HG02870 (cell line): ENCODE data around the gene NBAS.
"Not testable (repeated sequence)": the region's sequence is repeated elsewhere in the genome, so short reads cannot be mapped to it uniquely, and the experiment has no call there.

Experiments used
- ATAC-seq: cut with Tn5 transposase; IDR thresholded peaks from one replicate; pipeline ENCODE4 v1.9.1; 2021; ENCODE audit warnings: mild to moderate bottlenecking, moderate library complexity; ENCODE audit not compliant: unreplicated experiment

NBAS gene

GRCh38 chr2:15325296-15325695, 235.8 kb downstream of the NBAS start:
- ATAC-seq = no peak

- ATAC-seq = peak; percentile 48
These were observed 237.9 kb downstream of the NBAS start for GRCh38 chr2:15323227-15323626.

DNA sequence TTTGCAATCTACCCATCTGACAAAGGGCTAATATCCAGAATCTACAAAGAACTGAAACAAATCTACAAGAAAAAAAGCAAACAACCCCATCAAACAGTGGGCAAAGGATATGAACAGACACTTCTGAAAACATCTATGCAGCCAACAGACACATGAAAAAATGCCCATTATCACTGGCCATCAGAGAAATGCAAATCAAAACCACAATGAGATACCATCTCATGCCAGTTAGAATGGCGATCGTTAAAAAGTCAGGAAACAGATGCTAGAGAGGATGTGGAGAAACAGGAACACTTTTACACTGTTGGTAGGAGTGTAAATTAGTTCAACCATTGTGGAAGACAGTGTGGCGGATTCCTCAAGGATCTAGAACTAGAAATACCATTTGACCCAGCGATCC, 239.7 kb downstream of the NBAS start:
- not testable (repeated sequence) for ATAC-seq

GRCh38 chr2:15316370-15316814, 244.7 kb downstream of the NBAS start:
- no peak for ATAC-seq

- ATAC-seq = no peak
These were observed 245.7 kb downstream of the NBAS start for GRCh38 chr2:15315411-15315810.

DNA sequence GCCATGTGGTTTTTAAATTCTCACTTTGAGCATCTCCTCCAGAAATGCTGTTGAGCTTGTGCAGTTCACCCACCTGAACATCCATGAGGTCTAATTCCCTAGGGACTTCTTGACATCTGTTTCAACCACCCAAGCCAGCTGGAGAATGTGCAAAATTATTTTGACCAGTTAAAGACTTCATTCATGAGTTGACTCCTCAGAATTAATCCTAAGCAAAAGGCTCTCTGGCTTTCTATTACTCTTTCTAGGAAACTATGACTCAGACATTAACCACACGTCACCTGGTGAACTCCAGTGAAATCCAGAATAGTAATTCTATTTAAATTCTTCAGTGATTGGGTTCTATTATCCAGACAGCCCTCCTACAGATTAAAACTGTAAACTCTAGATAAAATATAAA, 247.5 kb downstream of the NBAS start:
- peak; percentile 78 for ATAC-seq

- ATAC-seq = no peak
These were observed 249.2 kb downstream of the NBAS start for GRCh38 chr2:15311926-15312325.

DNA sequence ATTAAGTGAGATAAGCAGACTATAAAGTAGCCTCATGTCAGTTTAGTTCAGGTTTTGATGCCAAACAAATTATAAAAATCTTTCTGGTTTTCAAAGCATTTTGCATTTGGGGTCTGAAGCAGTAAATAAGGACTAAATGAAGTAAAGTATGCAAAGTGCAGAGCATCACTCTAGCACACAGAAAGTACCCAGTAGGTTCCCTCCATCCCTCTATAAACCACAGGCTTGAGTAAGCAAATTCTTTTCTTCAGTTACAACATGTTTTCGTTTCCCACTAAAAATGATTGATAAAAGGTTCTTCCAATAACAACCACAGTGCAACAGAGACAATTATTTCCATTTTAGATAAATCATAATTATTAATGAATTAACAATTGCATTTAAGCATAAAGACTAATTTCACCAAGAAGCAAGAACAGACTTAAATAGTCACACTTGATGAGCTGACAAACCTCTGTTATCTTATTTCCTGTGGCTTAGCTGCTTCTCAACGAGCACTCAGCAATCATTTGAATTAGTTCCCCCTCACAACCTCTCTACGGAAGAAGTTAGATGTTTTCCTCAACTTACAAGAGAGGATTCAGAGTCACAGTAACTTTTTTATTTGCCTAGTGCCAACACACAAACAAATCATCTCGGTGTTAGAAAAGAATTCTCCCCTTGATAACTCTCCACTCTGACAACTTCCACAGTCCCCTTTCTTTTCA, 249.8 kb downstream of the NBAS start:
- ATAC-seq = peak; percentile 51

DNA sequence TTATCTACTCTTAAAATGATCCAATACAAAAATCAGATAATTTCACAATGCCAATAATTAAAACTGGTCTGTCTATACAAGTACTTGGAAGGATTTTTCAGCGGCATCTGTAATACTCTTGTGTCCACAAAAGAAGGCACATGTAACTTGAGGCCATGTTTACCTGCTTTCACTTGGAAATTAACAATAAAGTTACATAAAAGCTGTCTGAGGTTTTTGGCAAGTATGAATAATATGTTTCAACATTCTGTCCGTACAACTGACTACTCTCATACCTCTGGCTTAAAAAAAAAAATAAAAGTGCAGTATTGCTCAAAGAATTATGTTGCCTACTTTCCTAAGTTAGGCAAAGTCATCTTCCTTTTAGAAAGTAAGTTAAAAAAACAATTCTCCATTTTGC, 253.6 kb downstream of the NBAS start:
- ATAC-seq = no peak

- ATAC-seq = no peak
These were observed 254.4 kb downstream of the NBAS start for GRCh38 chr2:15306706-15307105.

DNA sequence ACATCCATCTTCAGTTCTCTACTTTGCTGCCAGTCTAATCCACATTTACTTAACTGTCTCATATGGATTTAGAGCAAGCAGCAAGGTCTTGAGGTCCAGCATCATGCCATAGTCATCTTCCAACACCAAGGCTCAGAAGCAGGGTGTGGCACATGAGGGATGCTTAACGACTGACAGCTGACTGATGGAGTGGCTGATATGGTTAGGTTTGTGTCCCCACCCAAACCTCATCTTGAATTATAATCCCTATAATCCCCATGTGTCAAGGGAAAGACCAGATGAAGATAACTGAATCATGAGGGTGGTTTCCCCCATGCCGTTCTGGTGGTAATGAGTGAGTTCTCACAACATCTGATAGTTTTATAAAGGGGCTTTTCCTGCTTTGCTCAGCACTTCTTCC, 257.3 kb downstream of the NBAS start:
- no peak for ATAC-seq

DNA sequence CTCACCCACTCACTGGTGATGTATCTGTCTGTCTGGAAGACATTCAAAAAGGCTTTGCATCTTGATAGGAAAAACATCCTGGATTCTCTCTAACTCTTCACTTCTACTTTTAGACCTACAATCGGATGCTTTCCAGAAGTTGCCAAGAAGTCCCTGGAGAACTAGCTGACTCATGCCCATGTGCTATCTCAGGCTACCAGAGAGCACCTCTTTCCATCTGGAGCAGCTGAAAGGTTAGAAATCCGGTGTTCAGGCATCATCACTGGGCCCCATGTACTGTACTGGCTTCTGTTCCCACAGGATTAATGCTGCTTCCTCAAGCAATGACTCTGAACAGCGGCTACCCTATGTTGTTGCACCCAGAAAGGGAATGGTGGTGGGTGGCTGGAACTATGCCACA, 259.0 kb downstream of the NBAS start:
- no peak for ATAC-seq

- ATAC-seq = no peak
These were observed 260.2 kb downstream of the NBAS start for GRCh38 chr2:15300624-15301573.

DNA sequence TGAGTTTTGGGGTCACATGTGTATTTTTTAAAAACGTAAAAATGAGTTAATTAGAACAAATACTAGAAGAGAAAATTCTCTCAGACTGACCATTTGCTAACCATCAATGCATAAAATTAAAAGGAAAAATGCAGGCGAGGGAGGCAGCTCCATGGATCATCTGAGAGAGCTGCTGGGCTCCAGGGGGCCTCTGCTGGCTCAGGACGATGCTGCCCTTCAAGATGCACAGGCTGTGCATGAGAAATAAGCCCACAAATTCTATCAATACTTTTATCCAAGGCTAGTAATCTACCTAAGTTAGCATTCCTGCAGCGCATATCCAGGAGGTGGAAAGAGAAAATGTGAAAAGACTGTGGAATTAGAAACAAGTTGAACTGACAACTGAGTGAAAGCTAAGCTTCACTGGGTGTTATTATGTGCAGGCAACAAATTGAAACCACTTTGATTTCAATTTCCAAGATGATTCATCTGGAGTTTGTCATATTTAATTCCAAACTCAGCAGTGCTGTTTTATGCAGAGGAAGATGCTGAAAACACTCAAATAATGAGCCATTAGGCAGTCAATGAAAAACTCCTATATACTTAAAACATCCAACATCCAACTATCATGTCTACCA, 261.1 kb downstream of the NBAS start:
- ATAC-seq = no peak

GRCh38 chr2:15298770-15299169, 262.4 kb downstream of the NBAS start:
- no peak for ATAC-seq

DNA sequence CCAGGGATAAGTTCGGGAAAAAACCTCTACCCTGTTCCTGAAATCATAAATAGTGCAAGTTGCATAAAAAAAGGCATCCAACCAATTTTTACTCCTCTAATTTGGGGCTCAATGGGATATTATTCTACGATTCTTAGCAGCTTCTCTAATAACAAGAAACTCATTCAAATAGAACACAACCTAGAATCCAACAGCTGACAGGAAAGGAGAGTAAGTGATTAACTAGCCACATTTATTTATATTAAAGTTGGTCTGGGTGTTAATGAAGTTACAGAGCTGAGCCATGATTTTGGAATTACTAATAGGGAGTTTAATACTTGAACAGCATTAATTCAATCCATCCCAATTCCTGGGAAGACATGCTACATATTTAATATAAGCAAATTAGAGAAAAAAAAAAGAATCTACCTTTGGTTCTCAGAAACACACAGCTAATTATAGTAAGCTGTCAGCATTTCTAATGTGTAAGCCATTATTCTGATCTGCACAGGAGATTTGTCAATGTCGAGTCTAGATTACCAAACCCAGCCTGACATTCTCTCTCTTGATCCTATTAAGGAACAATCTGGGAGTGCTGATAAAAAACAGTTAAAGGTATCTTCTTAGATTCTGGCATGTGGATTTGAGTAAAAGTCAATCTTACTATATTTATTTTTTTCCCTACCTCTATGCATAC, 267.7 kb downstream of the NBAS start:
- ATAC-seq = no peak

GRCh38 chr2:15287447-15288184, 273.5 kb downstream of the NBAS start:
- no peak for ATAC-seq

DNA sequence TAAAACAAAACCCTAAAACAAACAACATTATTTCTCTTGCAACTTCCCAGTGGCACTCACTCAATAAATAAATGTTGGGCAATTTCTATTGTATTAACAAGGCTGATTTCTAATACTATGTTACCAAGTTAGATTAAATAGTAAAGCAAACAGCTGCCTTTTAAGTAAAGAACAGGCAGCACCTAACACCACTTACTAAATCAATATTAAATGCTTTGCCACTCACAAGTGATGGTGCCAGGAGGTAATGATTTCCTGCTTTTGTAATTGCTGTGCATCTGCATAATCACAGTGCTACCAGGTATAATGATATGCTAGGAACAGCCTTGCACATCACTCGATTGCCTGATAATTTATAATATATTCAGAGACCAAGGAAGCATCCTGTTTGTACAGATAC, 276.5 kb downstream of the NBAS start:
- ATAC-seq = no peak

DNA sequence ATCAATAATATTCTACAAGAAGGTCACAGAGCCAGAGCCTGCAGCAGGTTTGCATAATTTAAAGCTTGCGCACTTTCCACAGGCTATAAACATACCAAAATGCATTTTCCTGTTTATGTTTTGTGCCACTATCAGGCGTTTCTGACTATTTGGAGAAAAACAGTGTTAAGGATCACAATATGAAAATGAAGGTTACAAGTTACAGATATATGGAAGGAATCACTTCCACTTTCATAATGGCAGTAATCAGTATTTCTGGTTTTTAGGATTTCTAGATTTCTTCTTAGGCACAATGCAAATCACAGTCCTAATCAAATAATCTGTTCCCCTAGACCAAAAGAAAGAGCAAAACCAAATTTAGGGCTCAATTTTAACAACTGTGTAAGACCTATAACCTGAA, 279.5 kb downstream of the NBAS start:
- ATAC-seq = no peak

- no peak for ATAC-seq
These were observed 281.8 kb downstream of the NBAS start for GRCh38 chr2:15279201-15279876.
